HG03108 (cell line): ENCODE measurements around the gene B3GNT8.
"Not testable (repeated sequence)": the region's sequence is repeated elsewhere in the genome, so short reads cannot be mapped to it uniquely, and the experiment has no call there.

Experiments
- ATAC-seq: cut with Tn5 transposase; IDR thresholded peaks from one replicate; pipeline ENCODE4 v1.9.1; 2021; ENCODE audit warnings: moderate library complexity; ENCODE audit not compliant: unreplicated experiment

B3GNT8 gene

GRCh38 chr19:41426952-41427646 lies at the start of gene B3GNT8:
B3GNT8 (minus strand) TSS chr19:41427374; CDS start chr19:41426778, 596 bp downstream.
- ATAC-seq, result no peak

GRCh38 chr19:41476583-41476982 lies 49.4 kb upstream of the B3GNT8 start:
- no peak for ATAC-seq

GRCh38 chr19:41463257-41464256 lies 36.4 kb upstream of the B3GNT8 start:
- not testable (repeated sequence) for ATAC-seq

- no peak for ATAC-seq
Observed at GRCh38 chr19:41462497-41462896, 35.3 kb upstream of the B3GNT8 start.

- ATAC-seq, result peak; percentile 81
Observed at GRCh38 chr19:41457241-41457640, 30.1 kb upstream of the B3GNT8 start.

- ATAC-seq, result no peak
Observed at GRCh38 chr19:41456342-41456918, 29.3 kb upstream of the B3GNT8 start.

GRCh38 chr19:41455936-41456335 lies 28.8 kb upstream of the B3GNT8 start:
- ATAC-seq, result no peak

GRCh38 chr19:41452584-41453275 lies 25.6 kb upstream of the B3GNT8 start:
- ATAC-seq, result no peak

- no peak for ATAC-seq
Observed at GRCh38 chr19:41449865-41450178, 22.6 kb upstream of the B3GNT8 start.

GRCh38 chr19:41449079-41449864 lies 22.1 kb upstream of the B3GNT8 start:
- ATAC-seq, result no peak

- no peak for ATAC-seq
Observed at GRCh38 chr19:41447732-41448332, 20.7 kb upstream of the B3GNT8 start.

- no peak for ATAC-seq
Observed at GRCh38 chr19:41445575-41445974, 18.4 kb upstream of the B3GNT8 start.

GRCh38 chr19:41443813-41444455 lies 16.8 kb upstream of the B3GNT8 start:
- ATAC-seq, result no peak

GRCh38 chr19:41442473-41443355 lies 15.5 kb upstream of the B3GNT8 start, which contains the start of gene ERICH4:
ERICH4 (plus strand) TSS chr19:41443156; CDS start chr19:41443170, 14 bp downstream.
- no peak for ATAC-seq

GRCh38 chr19:41441321-41441945 lies 14.3 kb upstream of the B3GNT8 start:
- ATAC-seq, result no peak

GRCh38 chr19:41439441-41440222 lies 12.5 kb upstream of the B3GNT8 start, which contains the start of gene DMAC2:
DMAC2 (minus strand) TSS chr19:41439912; CDS start chr19:41439899, 13 bp downstream.
- peak; percentile 91 for ATAC-seq
